T-helper 1 cell treated with Interleukin-12 subunit alpha and Interleukin-12 subunit beta and Interleukin-4 antibody, amounts not matched to agents 30 ng/mL and 1 ng/mL, for 36 hours (primary cell): ENCODE measurements around the gene TYSND1. TPM values are rescaled to one million over a fixed set of nuclear protein-coding genes. Genes with fewer than 3 reads are reported as not detected.
"Not testable (repeated sequence)": the region's sequence is repeated elsewhere in the genome, so short reads cannot be mapped to it uniquely, and the experiment has no call there.

ENCODE experiments used
- intact Hi-C: fragments of 100-400 bp; cut with micrococcal nuclease; formaldehyde crosslinking; loops from one replicate; pipeline ENCODE4 v1.15.1; 2024
- total RNA-seq: library from RNA; stranded (reverse); gene quantifications from 2 replicates; pipeline ENCODE4 v1.2.3, GENCODE V29; 2022

TYSND1 gene
- total RNA-seq, 1 donor from 2014 or later = 10.1 TPM

GRCh38 chr10:70166394-70166793 lies 19.9 kb upstream of the TYSND1 start:
- intact Hi-C loops = loop anchor here (10.0 kb wide), 1 partner anchor 762 kb away; no protein-coding TSS in a partner anchor

DNA sequence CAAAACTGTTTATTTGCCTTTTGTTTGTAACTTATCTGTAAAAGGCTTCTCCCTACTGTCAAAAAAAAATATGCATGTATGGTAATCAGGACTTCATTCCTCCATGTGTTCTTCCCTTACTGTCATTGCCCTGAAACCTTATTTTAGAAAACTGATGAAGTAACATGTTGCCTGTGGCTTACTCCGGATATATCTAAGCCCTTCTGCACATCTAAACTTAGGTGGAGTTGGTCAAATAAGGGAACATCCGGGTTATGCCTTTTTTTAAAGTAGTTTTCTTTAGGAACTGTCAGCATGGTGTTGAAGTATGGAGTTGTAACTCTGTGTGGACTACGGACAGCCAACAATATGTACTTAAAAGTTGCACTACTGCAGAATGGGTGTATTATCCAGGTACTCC lies 17.7 kb upstream of the TYSND1 start:
- intact Hi-C loops = loop anchor here (10.0 kb wide), 1 partner anchor 759 kb away; no protein-coding TSS in a partner anchor

- intact Hi-C loops = loop anchor here (1.0 to 10.0 kb wide), 4 partner anchors 17 to 759 kb away; partner anchors contain the start of genes EIF4EBP2 and TYSND1
Observed at GRCh38 chr10:70163448-70163847, 16.9 kb upstream of the TYSND1 start.

DNA sequence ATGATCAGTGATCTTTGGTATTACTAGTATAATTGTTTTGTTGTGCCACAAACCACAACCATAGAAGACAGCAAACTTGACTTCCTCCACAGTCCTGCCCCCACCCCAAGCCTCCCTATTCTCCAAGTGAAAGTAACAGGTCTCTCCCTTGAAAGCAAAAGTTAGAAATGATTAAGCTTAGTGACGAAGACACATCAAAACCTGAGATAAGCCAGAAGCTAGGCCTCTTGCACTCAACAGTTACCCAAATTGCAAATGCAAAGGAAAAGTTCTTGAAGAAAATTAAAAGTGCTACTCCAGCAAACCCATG lies 16.3 kb upstream of the TYSND1 start:
- intact Hi-C loops = loop anchor here (1.0 to 10.0 kb wide), 6 partner anchors 7 to 758 kb away; partner anchors contain the start of genes EIF4EBP2, SAR1A and TYSND1

DNA sequence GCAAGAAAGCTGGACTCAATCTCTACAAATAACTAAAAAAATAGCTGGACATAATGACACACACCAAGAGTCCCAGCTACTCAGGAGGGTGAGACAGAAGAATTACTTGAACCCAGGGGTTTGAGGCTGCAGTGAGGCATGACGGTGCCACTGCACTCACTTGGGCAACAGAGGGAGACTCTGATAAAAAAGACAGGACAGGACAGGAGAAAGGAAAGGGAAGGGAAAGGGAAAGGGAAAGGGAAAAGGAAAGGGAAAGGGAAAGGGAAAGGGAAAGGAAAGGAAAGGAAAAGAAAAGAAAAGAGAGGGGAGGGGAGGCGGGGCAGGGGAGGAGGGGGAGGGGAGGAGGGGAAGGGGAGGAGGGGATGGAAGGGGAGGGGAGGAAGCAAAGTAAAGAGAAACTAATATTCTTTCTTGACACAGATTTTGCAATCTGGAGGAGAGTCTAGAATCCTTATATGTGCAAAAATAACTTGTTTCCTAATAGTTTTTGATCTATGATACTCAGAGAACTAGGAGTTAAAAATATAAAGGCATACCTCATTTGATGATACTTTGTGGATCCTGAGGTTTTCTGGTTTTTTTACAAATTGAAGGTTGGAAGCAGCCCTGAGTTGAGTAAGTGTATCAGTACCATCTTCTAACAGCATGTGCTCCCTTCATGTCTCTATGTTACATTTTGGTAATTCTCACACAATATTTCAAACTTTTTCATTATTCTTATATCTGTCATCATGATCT lies 15.8 kb upstream of the TYSND1 start:
- intact Hi-C loops = loop anchor here (1.0 to 10.0 kb wide), 5 partner anchors 8 to 758 kb away; partner anchors contain the start of genes EIF4EBP2 and SAR1A

DNA sequence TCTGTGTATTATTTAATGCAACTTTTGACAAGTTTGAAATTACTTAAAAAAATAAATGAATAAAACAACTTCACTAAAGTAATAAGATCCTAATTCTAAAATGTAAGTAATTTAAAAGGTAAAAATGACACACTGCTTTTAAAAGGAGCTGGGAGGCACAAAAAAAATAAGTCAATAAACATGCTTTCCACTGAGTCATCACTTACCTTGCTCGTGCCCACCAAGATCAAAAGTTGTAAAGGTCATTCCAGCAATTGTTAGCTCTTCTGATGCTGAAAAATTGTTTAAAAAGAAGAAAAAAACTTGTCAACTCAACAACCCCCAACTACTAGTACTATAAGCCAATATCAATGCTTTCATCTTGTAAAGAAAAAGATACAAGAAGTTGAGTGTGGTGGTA lies 14.3 kb upstream of the TYSND1 start:
- intact Hi-C loops = loop anchor here (10.0 kb wide), 1 partner anchor 756 kb away; no protein-coding TSS in a partner anchor

DNA sequence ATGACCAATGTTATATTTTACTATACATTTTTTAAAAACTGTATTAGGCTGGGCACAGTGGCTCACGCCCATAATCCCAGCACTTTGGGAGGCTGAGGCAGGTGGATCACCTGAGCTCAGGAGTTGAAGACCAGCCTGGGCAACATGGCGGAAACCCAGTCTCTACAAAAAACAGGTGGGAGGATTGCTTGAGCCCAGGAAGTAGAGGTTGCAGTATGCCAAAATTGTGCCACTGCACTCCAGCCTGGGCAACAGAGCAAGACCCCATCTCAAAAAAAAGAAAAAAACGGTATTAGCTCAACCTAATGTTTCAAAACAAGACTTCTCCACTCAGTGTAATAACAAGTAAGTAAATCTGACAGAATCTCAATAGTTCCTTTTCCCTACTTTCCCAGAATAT lies 12.9 kb upstream of the TYSND1 start:
- intact Hi-C loops = not testable (repeated sequence)

DNA sequence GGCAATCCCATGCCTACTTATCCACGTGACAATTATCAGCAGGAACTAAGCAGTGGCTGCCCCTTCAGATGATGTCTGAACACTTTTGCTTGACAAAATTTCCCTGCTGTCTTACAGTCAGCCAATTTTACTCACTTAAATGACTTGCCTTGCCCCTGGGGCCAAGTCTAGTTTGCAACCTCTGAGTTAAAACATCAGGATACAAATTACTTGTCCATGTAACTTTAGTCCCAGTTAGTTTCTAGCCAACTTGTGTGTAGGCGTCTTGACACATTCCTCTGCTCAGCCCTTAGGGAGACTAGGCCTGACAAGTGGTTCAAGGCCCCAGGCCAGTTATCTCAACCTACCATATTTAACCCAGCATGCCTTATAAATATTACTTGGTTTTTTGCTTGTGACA lies 11.6 kb upstream of the TYSND1 start:
- intact Hi-C loops = no loop called here

DNA sequence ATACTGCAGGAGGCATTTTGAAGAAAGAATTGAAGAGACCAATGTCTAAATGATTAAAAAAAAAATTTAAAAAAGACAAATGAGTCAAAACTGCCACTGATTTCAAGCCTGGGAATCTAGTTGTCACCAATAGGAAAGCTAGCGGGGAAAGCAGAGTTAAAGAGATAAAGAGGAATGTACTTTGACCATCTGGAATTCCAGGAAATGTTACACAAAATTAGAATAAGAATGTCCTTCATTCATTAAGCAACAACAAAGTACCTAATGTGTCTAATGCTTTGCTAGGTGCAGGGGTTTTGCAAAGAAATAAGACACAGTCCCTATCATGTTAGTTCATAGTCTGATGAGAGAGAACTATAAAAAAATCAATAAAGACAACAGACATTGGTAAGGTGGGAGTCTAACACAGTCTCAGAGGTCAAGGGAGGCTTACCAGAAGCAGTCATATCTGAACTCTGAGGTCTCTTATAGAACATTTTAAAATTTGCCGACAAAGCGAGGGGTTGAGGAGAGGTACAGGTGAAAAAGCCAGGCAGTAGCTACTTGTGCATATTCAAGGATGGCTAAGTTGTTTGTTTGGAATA lies 8.8 kb upstream of the TYSND1 start:
- intact Hi-C loops = no loop called here

DNA sequence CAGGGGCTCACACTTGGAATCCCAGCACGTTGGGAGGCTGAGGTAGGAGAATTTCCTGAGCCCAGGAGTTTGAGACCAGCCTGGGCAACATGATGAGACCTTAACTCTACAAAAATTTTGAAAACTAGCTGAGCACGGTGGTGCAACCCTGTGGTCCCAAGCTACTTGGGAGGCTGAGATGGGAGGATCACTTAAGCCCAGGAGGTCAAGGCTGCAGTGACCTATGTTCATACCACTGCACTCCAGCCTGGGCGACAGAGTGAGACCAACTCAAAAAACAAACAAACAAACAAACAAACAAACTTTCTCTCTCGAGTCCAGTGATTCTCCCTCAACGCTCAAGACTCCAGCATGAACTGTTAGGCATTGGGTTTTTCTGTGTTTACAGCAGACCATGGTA lies 2.0 kb upstream of the TYSND1 start:
- intact Hi-C loops = no loop called here

- intact Hi-C loops = loop anchor here (1.0 to 2.0 kb wide), 3 partner anchors 52 to 1024 kb away; no protein-coding TSS in a partner anchor
Observed at GRCh38 chr10:70147259-70147625, 742 bp upstream of the TYSND1 start.

DNA sequence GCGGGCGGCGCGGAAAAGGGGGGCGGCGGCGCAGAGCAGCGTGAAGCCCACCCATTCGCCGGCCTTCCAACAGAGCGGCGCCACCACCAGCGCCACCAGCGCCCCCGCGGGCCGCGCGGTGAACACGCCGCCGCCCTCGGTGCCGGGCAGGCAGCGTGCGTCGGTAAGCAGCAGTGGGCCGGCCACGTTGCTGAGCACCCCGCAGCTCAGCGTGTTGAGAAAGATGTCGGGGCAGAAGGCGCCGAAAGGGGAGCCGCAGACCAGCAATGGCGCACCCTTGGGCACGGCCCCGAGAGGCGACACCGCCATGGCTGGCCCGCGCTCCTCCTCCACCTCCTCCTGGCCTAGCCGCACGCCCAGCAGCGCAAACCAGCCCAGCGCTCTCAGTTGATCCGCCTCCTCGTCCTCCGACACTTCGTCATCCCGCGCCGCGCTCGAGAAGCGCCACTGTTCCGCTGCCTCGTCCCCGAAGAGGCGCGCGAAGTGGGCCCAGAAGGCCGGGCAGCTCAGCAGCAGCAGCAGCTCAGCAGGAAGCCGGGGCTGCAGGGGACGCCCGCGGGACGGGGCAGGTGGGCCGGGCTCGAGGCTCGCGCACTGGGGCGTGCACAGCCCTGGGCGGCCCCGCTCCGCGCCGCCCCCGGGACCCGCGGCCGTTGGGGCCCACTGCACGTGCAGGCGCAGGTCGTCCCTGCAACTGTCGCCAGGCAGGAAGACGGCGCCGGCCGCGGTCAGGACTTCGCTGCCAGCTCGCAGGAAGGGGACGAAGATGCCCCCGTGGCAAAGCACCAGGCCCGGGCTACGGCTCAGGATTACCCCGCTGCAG lies 623 bp downstream of the TYSND1 start:
- intact Hi-C loops = loop anchor here (1.0 to 2.0 kb wide), 10 partner anchors 14 to 1023 kb away; partner anchors contain the start of genes AIFM2, EIF4EBP2, LRRC20 and PPA1

DNA sequence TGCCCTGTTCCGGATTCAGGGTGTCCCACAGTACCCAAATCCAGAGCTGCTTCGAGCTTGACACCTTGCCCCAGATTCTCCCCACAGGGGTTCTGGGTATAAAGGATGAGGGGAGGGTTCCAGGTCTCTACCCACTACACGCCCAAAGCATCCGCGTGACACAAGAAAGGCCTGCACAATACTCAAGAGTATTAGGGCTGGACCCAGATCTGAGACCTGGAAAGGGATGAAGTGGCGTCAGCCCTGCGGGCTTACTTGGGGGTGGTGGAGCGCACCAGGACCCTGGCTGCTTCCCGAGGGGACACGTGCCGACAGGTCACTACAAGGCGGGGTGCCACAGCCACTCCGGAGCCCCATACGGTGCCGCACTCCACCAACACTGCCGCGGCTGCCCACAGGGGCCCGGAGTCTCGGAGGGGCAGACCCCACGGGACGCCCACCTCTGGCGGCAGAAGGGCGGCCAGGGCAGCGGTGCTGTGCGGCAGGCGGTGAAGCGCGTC lies 1.3 kb downstream of the TYSND1 start:
- intact Hi-C loops = no loop called here

GRCh38 chr10:70144372-70145110 lies 2.0 kb downstream of the TYSND1 start:
- intact Hi-C loops = no loop called here

DNA sequence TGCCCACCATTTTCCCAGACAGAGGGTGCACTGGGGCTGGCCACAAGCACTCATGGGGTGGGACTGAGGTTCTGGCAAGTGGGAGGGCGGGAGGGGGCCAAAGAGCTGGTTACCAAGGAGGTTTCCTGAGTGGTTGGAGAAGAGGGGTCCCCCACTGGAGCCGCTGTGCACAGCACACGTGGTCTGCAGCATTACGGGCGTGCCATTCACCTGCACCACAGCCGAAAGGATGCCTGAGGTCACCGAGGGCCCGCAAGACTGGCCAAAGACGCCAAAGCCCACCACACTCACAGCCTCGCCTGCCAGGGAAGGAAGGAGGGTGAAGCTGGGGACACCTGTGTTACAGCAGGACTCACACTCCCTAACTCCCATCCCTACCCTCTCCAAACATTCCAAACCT lies 3.9 kb downstream of the TYSND1 start:
- intact Hi-C loops = no loop called here

DNA sequence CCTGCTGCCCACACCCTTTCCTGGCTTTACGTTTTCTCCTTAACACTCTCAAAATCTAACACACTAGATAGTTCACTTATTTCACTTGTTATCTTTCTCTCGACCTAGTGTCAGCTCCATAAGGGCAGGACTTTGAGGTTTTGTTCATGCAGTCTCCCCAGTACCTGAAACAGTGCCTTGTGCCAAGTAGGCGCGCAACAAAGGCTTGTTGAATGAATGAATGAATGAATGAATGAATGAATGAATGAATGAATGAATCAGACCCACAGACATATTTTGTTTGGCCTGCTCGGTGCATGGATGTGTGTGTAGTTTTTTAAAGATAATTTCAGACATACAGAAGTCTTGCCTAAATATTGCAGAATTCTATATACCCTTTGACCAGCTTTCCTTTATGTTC lies 6.2 kb downstream of the TYSND1 start:
- intact Hi-C loops = no loop called here

DNA sequence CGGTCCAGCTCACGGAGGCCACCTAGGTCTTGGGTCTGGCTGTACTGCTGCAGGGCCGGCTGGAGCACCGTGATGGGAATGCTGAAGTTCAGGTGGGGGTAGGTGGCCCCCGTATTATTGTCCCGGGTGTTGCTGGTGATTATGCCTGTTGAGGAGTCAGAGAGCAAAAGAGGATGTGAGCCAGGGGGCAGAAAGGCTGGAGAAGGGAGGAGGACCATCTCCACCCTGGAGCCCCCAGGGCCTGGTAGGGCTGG lies 6.6 kb downstream of the TYSND1 start:
- intact Hi-C loops = no loop called here

DNA sequence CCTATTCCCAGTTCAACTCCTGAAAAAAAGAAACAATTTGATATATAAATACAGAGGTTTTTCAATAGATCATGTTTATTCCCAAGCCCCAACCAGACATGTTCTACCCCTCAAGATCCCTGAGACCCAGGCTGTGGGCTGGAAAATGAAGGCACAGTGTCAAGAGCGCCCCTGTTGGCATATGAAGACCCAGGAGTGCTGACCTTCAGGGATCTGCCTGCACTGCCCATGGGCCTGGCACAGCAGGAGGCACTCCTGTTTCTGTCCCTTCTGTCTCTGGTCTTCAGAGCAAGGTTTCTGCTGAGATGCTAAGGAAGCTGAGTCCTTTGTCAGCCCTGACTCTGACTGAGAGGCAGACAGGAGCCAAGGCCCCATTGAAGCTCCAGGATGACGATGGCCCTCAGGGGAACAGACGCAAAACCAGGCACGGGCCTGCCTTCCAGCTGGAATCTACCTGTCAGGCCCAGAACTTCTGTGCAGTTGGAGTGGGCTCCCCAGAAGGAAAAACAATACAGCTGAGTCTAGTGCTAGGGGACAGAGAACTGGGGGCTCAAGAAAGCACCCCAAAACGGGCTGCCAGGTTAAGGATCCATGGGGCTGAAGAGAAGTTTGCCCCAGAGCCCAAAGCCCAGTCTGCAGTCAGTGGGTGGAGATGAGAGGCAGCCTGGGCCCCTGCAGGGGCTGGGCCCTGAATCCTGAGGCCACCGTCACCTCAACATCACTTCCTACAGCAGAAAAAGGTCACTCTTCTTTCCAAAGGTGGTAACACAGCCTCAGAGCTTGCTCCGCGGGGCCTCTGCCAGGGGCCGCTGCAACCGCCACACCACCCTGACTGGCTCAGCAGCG lies 7.1 kb downstream of the TYSND1 start:
- intact Hi-C loops = no loop called here

GRCh38 chr10:70137927-70138883 lies 8.3 kb downstream of the TYSND1 start:
- intact Hi-C loops = no loop called here
